A673 (cell line): ENCODE data around the gene POMT2.

Experiments used
- EZH2 ChIP-seq: fragments of 200-600 bp; sonication (generic); IDR thresholded peaks from 2 replicates; pipeline ENCODE4 v1.6.1; 2017; ENCODE audit warnings: borderline replicate concordance, low read depth, mild to moderate bottlenecking, mixed read lengths, antibody characterized with exemption, low read length; ENCODE audit not compliant: poor library complexity, severe bottlenecking
- TF ChIP-seq, protein P1 (sequence below): fragments of 300-800, 200-600 bp; sonication (generic); conservative IDR thresholded peaks from 2 replicates; pipeline ENCODE4 v1.5.1; 2017; ENCODE audit warnings: low read depth, mild to moderate bottlenecking, antibody characterized with exemption, low read length, moderate library complexity, mixed read lengths

DNA sequence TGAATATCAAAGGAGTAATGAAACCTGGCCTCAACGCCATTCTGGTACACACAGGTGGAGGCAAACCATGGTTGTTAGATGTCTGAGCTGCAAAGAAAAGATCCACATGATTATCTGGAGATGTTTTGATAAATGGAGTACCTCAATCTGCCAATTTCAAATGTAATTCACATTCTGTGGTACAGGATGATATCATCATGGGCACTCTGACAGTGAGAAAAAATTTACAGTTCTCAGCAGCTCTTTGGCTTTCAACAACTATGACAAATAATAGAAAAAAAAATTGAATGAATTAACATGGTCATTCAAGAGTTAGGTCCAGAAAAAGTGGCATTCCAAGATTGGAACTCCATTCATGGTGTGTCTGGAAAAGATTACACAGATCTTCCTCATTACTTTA lies 38.9 kb upstream of the POMT2 start:
- TF ChIP-seq, protein P1, sequence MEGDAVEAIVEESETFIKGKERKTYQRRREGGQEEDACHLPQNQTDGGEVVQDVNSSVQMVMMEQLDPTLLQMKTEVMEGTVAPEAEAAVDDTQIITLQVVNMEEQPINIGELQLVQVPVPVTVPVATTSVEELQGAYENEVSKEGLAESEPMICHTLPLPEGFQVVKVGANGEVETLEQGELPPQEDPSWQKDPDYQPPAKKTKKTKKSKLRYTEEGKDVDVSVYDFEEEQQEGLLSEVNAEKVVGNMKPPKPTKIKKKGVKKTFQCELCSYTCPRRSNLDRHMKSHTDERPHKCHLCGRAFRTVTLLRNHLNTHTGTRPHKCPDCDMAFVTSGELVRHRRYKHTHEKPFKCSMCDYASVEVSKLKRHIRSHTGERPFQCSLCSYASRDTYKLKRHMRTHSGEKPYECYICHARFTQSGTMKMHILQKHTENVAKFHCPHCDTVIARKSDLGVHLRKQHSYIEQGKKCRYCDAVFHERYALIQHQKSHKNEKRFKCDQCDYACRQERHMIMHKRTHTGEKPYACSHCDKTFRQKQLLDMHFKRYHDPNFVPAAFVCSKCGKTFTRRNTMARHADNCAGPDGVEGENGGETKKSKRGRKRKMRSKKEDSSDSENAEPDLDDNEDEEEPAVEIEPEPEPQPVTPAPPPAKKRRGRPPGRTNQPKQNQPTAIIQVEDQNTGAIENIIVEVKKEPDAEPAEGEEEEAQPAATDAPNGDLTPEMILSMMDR: no peak
- no peak for TF ChIP-seq EZH2
